ENCODE results near the gene FN3K.

GRCh38 chr17:82780195-82780594 lies 44.8 kb downstream of the FN3K start:
- TF ChIP-seq CTCF (IDR thresholded peaks at IDR 0.05): no peak
- TF ChIP-seq POLR2A (IDR thresholded peaks at IDR 0.05): no peak

Data from testis (tissue), 2 donors.